AG04450 (cell line): ENCODE measurements around the gene MEG3. TPM values are rescaled to one million over a fixed set of nuclear protein-coding genes. Genes with fewer than 3 reads are reported as not detected.
"Not testable (repeated sequence)": the region's sequence is repeated elsewhere in the genome, so short reads cannot be mapped to it uniquely, and the experiment has no call there.

Source experiments
- CTCF ChIA-PET: fragments of 300-600, 350-600 bp; formaldehyde crosslinking; extraction: SDS; loops from one replicate; lab custom pipeline; 2022; ENCODE audit warnings: antibody characterized with exemption, inconsistent platforms; lab: Charles Lee
- POLR2A ChIA-PET: fragments of 350-600 bp; formaldehyde crosslinking; extraction: SDS; loops from one replicate; lab custom pipeline; 2021; ENCODE audit warnings: antibody characterized with exemption, inconsistent platforms; lab: Yijun Ruan, JAX
- DNase-seq: peaks from one replicate; pipeline ENCODE4 v3.0.0-alpha.2; 2011; ENCODE audit warnings: low read depth, low spot score
- H3K27ac ChIP-seq: one replicate; pipeline ENCODE4 v1.5.1; 2012; ENCODE audit warnings: low read depth, low read length, control low read depth
- H3K27me3 ChIP-seq: one replicate; pipeline ENCODE4 v1.6.0; 2012; ENCODE audit warnings: low read length; ENCODE audit not compliant: control insufficient read depth, insufficient read depth
- H3K4me3 ChIP-seq: 2 replicates; pipeline ENCODE4 v1.5.1; 2011; ENCODE audit warnings: mild to moderate bottlenecking, low read depth, low read length, control low read depth
- H3K9me3 ChIP-seq: 2 replicates; pipeline ENCODE4 v1.5.1; 2012; ENCODE audit warnings: low read length; ENCODE audit not compliant: control insufficient read depth, insufficient read depth
- CTCF ChIP-seq: IDR thresholded peaks from 2 replicates; pipeline ENCODE4 v1.5.1; 2011; ENCODE audit warnings: low read depth, low read length, control low read depth, inconsistent platforms
- polyA plus RNA-seq: library from polyadenylated mRNA; depleted of rRNA; stranded (reverse); fragments of >200 nt; gene quantifications from 2 replicates; pipeline ENCODE4 v1.2.3, GENCODE V29; 2011

MEG3 gene
- polyA plus RNA-seq, 1 experiment: 310 TPM

DNA sequence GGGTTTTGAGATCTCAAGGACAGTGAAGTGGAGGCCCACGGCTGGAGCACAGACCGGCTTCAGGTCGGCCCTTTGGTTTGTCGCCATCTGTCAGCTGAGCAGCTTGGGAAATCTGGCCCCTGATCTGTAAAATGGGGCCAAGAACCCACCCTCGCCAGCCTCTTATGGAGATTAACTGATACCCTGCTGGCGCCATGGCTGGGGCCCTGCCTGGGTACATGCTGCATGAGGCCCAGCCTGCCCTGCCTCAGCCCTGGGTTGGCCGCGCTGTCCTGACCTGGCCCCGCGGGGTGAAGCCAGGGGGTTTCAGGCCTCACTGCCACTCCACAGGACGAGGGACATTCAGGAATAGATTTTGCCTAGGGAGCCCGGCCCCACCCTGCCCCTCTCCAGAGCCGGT, 33.9 kb upstream of the MEG3 start:
- Histone ChIP-seq H3K9me3 (no peaks in the 10 kb centered on the region), H3K27ac (no peak overlapping the region), H3K4me3 (no peak overlapping the region), H3K27me3 (peaks cover 10% of the 10 kb centered on the region)
- ChIA-PET POLR2A (interaction anchor here (0.6 kb wide), 1 partner anchor 8 kb away, joined by 3 read pairs; no protein-coding TSS in a partner anchor), CTCF (no interaction called here)
- DNase-seq: no peak
- no peak for TF ChIP-seq CTCF

DNA sequence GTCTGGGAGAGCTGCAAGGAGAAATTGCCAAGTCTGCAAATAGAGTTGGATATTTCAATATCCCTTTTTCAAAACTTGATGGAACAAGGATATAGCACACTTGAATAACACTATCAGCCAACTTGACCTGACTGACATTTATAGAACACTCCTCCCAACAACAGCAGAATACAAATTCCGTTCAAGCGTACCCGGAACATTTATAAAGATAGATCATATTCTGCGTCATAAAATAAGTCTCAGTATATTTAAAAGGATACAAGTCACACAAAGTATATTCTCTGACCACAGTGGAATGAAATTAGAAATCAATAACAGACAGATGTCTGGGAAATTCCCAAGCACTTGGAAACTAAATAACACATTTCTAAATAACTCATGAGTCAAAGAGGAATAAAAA, 29.0 kb upstream of the MEG3 start:
- Histone ChIP-seq H3K27me3 (peaks cover 13% of the 10 kb centered on the region), H3K27ac (no peak overlapping the region), H3K4me3 (no peak overlapping the region), H3K9me3 (no peaks in the 10 kb centered on the region)
- CTCF ChIA-PET: no interaction called here
- DNase-seq: no peak
- POLR2A ChIA-PET: no interaction called here
- no peak for TF ChIP-seq CTCF

DNA sequence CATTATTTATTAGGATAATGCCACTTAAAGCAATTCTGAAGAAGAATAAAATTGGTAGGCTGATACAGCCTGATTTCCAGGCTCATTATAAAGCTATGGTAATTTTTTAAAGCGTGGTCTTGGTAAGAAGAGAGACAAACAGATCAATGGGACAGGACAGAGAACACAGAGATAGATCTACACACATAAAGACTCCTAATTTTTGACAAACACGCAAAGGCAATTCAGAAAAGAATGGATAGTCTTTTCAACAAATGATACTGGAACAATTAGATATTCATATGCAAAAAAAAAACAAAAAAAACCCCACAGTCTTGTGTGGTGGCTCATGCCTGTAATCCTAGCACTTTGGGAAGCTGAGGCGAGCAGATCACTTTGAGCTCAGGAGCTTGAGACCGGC, 25.9 kb upstream of the MEG3 start:
- Histone ChIP-seq H3K9me3 (peaks cover 2% of the 10 kb centered on the region; the same call in 1 of the 2 replicates), H3K4me3 (no peak overlapping the region), H3K27me3 (peaks cover 29% of the 10 kb centered on the region), H3K27ac (no peak overlapping the region)
- ChIA-PET CTCF (no interaction called here), POLR2A (interaction anchor here (0.7 kb wide), 1 partner anchor 8 kb away, joined by 3 read pairs; no protein-coding TSS in a partner anchor)
- TF ChIP-seq CTCF: no peak
- DNase-seq: no peak

GRCh38 chr14:100801433-100801832, 24.5 kb upstream of the MEG3 start:
- POLR2A ChIA-PET, DNase-seq, H3K27ac ChIP-seq, H3K9me3 ChIP-seq, CTCF ChIA-PET, H3K4me3 ChIP-seq: not testable (repeated sequence)
- peaks cover 33% of the 10 kb centered on the region for H3K27me3 ChIP-seq

DNA sequence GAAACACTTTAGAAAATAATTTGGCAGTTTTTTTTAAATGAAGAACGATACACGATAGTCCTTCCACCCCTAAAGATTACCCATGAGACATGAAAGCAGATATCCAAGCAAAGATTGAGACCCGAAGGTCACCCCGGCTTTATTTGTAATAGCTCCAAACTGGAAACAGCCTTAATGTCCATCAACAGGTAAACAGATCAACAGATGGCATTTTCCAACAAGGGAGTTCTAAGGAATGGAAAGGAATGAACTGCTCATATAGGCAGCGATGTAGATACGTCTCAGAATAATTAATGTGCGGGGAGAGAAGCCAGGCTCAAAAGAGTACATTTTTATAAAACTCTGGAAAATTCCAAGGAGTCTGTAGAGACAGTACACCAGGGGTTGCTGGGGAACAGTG, 23.7 kb upstream of the MEG3 start:
- no peak overlapping the region for H3K4me3 ChIP-seq
- ChIA-PET CTCF (interaction anchor here (0.9 to 1.0 kb wide), 2 partner anchors 139 to 385 kb away, joined by 3 read pairs; no protein-coding TSS in a partner anchor), POLR2A (no interaction called here)
- no peak overlapping the region for H3K27ac ChIP-seq
- no peak for TF ChIP-seq CTCF
- H3K9me3 ChIP-seq: peaks cover 6% of the 10 kb centered on the region
- H3K27me3 ChIP-seq: peaks cover 33% of the 10 kb centered on the region
- no peak for DNase-seq
